Measurements from ENCODE around the gene CORIN.

Gene CORIN

GRCh38 chr4:47827343-47828047 lies 10.4 kb downstream of the CORIN start:
- H2AFZ ChIP-seq (ENCODE audit: low read depth, low read length, severe bottlenecking): no peak overlapping the region
- no peaks in the 10 kb centered on the region for H3F3A ChIP-seq (ENCODE audit: insufficient read depth)
- TF ChIP-seq EZH2phosphoT487 (conservative IDR thresholded peaks at IDR 0.05; ENCODE audit: low read length) (no peak), CTCF (IDR thresholded peaks at IDR 0.05; ENCODE audit: insufficient read depth, low read length, poor library complexity, severe bottlenecking) (no peak)
- no peaks in the 10 kb centered on the region for H3K36me3 ChIP-seq (ENCODE audit: low read length)
- no peak overlapping the region for H3K9ac ChIP-seq (ENCODE audit: low read length)
- no peaks in the 10 kb centered on the region for H3K9me2 ChIP-seq (replicated peaks; ENCODE audit: insufficient read depth, low read length)
- H3K79me2 ChIP-seq (ENCODE audit: insufficient read depth, low read length): no peaks in the 10 kb centered on the region
- H3K4me2 ChIP-seq (ENCODE audit: low read depth, low read length, poor library complexity, severe bottlenecking): no peak overlapping the region
- no peaks in the 10 kb centered on the region for H3K27me3 ChIP-seq (ENCODE audit: low read length)
- H3K9me3 ChIP-seq (ENCODE audit: insufficient read depth, low read length): no peaks in the 10 kb centered on the region
- H4K20me1 ChIP-seq (ENCODE audit: low read depth, low read length): no peaks in the 10 kb centered on the region
- H3K27ac ChIP-seq (ENCODE audit: low read depth, low read length): no peak overlapping the region
- no peak overlapping the region for H3K4me3 ChIP-seq (ENCODE audit: insufficient read depth, low read length, poor library complexity, severe bottlenecking)

GRCh38 chr4:47824840-47825239 lies 13.0 kb downstream of the CORIN start:
- no peaks in the 10 kb centered on the region for H3K9me2 ChIP-seq (replicated peaks; ENCODE audit: insufficient read depth, low read length)
- H3K9me3 ChIP-seq (ENCODE audit: insufficient read depth, low read length): no peaks in the 10 kb centered on the region
- H3K79me2 ChIP-seq (ENCODE audit: insufficient read depth, low read length): no peaks in the 10 kb centered on the region
- H3K36me3 ChIP-seq (ENCODE audit: low read length): no peaks in the 10 kb centered on the region
- no peak overlapping the region for H3K4me2 ChIP-seq (ENCODE audit: low read depth, low read length, poor library complexity, severe bottlenecking)
- H2AFZ ChIP-seq (ENCODE audit: low read depth, low read length, severe bottlenecking): no peak overlapping the region
- TF ChIP-seq CTCF (IDR thresholded peaks at IDR 0.05; ENCODE audit: insufficient read depth, low read length, poor library complexity, severe bottlenecking) (no peak), EZH2phosphoT487 (conservative IDR thresholded peaks at IDR 0.05; ENCODE audit: low read length) (no peak)
- no peak overlapping the region for H3K27ac ChIP-seq (ENCODE audit: low read depth, low read length)
- no peaks in the 10 kb centered on the region for H3F3A ChIP-seq (ENCODE audit: insufficient read depth)
- no peak overlapping the region for H3K9ac ChIP-seq (ENCODE audit: low read length)
- no peaks in the 10 kb centered on the region for H3K27me3 ChIP-seq (ENCODE audit: low read length)
- H4K20me1 ChIP-seq (ENCODE audit: low read depth, low read length): no peaks in the 10 kb centered on the region
- no peak overlapping the region for H3K4me3 ChIP-seq (ENCODE audit: insufficient read depth, low read length, poor library complexity, severe bottlenecking)

DNA sequence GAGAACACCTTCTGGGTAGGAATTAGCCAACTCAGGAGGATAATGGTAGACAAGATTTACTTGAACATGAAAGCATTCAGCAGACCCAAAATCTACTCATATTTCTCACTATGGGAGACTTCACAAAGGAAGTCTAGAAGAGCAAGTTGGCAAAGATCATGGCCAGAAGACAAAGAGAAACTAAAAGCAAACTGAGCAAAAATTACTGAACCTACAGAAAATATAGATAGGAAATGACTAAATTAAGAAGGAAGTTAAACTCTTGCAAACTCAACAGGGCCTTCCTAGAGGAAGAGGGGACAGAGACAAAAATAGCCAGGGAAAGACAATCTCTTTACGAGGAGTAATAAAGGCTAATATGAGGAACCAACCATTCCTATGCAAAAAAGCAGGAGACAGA lies 18.7 kb downstream of the CORIN start:
- Histone ChIP-seq H3K9ac (ENCODE audit: low read length) (no peak overlapping the region), H2AFZ (ENCODE audit: low read depth, low read length, severe bottlenecking) (no peak overlapping the region), H3K36me3 (ENCODE audit: low read length) (no peaks in the 10 kb centered on the region), H3K27me3 (ENCODE audit: low read length) (no peaks in the 10 kb centered on the region), H3F3A (ENCODE audit: insufficient read depth) (no peaks in the 10 kb centered on the region), H3K27ac (ENCODE audit: low read depth, low read length) (no peak overlapping the region), H3K79me2 (ENCODE audit: insufficient read depth, low read length) (no peaks in the 10 kb centered on the region), H4K20me1 (ENCODE audit: low read depth, low read length) (no peaks in the 10 kb centered on the region), H3K9me2 (replicated peaks; ENCODE audit: insufficient read depth, low read length) (no peaks in the 10 kb centered on the region), H3K4me2 (ENCODE audit: low read depth, low read length, poor library complexity, severe bottlenecking) (no peak overlapping the region), H3K4me3 (ENCODE audit: insufficient read depth, low read length, poor library complexity, severe bottlenecking) (no peak overlapping the region), H3K9me3 (ENCODE audit: insufficient read depth, low read length) (no peaks in the 10 kb centered on the region)
- no peak for TF ChIP-seq CTCF (IDR thresholded peaks at IDR 0.05; ENCODE audit: insufficient read depth, low read length, poor library complexity, severe bottlenecking)
- no peak for TF ChIP-seq EZH2phosphoT487 (conservative IDR thresholded peaks at IDR 0.05; ENCODE audit: low read length)
